Lung (tissue), 12 donors: ENCODE results near the gene BIN1. TPM values are rescaled to one million over a fixed set of nuclear protein-coding genes. Genes with fewer than 3 reads are reported as not detected.

Experiments used
- ATAC-seq: fragments of 200-7000 bp; cut with Tn5 transposase; one replicate; pipeline ENCODE4 v1.9.1; 2020; ENCODE audit warnings: moderate number of reproducible peaks; ENCODE audit not compliant: insufficient read depth, low FRiP score
- DNase-seq, 3 donors: peaks; one replicate each; pipeline ENCODE4 v3.0.0-alpha.2; 2013 to 2017
- H3K27ac ChIP-seq, 2 donors: one replicate each; pipeline ENCODE4 v1.5.1; 2013; ENCODE audit warnings: mild to moderate bottlenecking in 2 of 2, moderate library complexity in 2 of 2, control low read depth in 1 of 2, inconsistent platforms in 1 of 2, low read depth in 1 of 2, low read length in 1 of 2
- H3K27me3 ChIP-seq, 3 donors: one replicate each; pipeline ENCODE4 v1.5.1; 2013; ENCODE audit warnings: low read length in 2 of 3; ENCODE audit not compliant: control insufficient read depth in 3 of 3, insufficient read depth in 3 of 3
- H3K36me3 ChIP-seq, 4 donors: one replicate each; pipeline ENCODE4 v1.5.1; 2013; ENCODE audit warnings: low read length in 4 of 4, mild to moderate bottlenecking in 1 of 4, moderate library complexity in 1 of 4; ENCODE audit not compliant: control insufficient read depth in 4 of 4, insufficient read depth in 4 of 4
- H3K4me1 ChIP-seq, 5 donors: one replicate each; pipeline ENCODE4 v1.5.1; 2013; ENCODE audit warnings: low read length in 5 of 5, mild to moderate bottlenecking in 2 of 5, moderate library complexity in 1 of 5; ENCODE audit not compliant: control insufficient read depth in 5 of 5, insufficient read depth in 5 of 5
- H3K4me3 ChIP-seq: one replicate; pipeline ENCODE4 v1.5.1; 2013; ENCODE audit warnings: mild to moderate bottlenecking, control low read depth, moderate library complexity
- H3K9ac ChIP-seq, 2 donors: one replicate each; pipeline ENCODE4 v1.5.1; 2013; ENCODE audit warnings: low read length in 2 of 2, control low read depth in 1 of 2; ENCODE audit not compliant: insufficient read depth in 1 of 2
- H3K9me3 ChIP-seq, 4 donors: one replicate each; pipeline ENCODE4 v1.5.1; 2013; ENCODE audit warnings: low read length in 3 of 4, mild to moderate bottlenecking in 1 of 4, moderate library complexity in 1 of 4; ENCODE audit not compliant: control insufficient read depth in 4 of 4, insufficient read depth in 3 of 4
- CTCF ChIP-seq: IDR thresholded peaks from 2 replicates; pipeline ENCODE4 v1.5.1; 2012; ENCODE audit warnings: mild to moderate bottlenecking; ENCODE audit errors: control extremely low read depth, extremely low read depth
- WGBS, 2 donors: extraction: QIAGEN DNeasy Blood & Tissue Kit; methylation state at CpG; one replicate each; pipeline ENCODE4 v1.1.7; 2013; 5-methylcytosine and 5-hydroxymethylcytosine counted together
- polyA plus RNA-seq, 2 donors: library from polyadenylated mRNA; stranded (reverse); fragments of 200-250 nt; gene quantifications; one replicate each; pipeline ENCODE4 v1.2.1, GENCODE V29; 2013
- total RNA-seq, 2 donors: library from RNA; depleted of rRNA in 1 of 2; stranded (reverse); fragments of >200 nt in 1 of 2; gene quantifications; one replicate each; pipeline ENCODE4 v1.2.1, GENCODE V29; 2014 to 2021
- donor health status: control.
- donor health status: control.
- donor health status: Bipolar disorder and iron deficiency.
- donor health status: healthy.
- donor health status: DM: yes; HTN: yes; CAD: no.

Gene BIN1
- total and polyA plus RNA-seq, 4 donors = 28.8 to 41.7 (median 36.2) TPM

- H3K4me3 ChIP-seq = no peak overlapping the region
- no peak overlapping the region for H3K9ac ChIP-seq
- peaks cover 0 to 24% (median 6%) of the 10 kb centered on the region in 4 donors for H3K36me3 ChIP-seq
- H3K9me3 ChIP-seq = no peaks in the 10 kb centered on the region
- no peak overlapping the region for H3K27ac ChIP-seq
- H3K4me1 ChIP-seq = peaks cover 0 to 11% (median 2%) of the 10 kb centered on the region in 5 donors
- WGBS, 2 donors = 94 to 95% methylated on average over 25 of the region's 25 CpGs
- ATAC-seq (no peak), DNase-seq (no peak)
- H3K27me3 ChIP-seq = no peaks in the 10 kb centered on the region
- TF ChIP-seq CTCF = no peak
These were observed 51.8 kb downstream of the BIN1 start for GRCh38 chr2:127054996-127055785.

GRCh38 chr2:127054604-127054930 lies 52.4 kb downstream of the BIN1 start:
- DNase-seq (no peak), ATAC-seq (no peak)
- Histone ChIP-seq H3K4me1 (peaks cover 0 to 17% (median 4%) of the 10 kb centered on the region in 5 donors), H3K36me3 (peaks cover 0 to 23% (median 6%) of the 10 kb centered on the region in 4 donors), H3K9ac (no peak overlapping the region), H3K27me3 (no peaks in the 10 kb centered on the region), H3K9me3 (no peaks in the 10 kb centered on the region), H3K4me3 (no peak overlapping the region), H3K27ac (no peak overlapping the region)
- WGBS, 2 donors = 92 to 98% methylated on average over 7 of the region's 7 CpGs
- TF ChIP-seq CTCF = no peak

- ATAC-seq = no peak
- DNase-seq = peak in 1 of 3 donors; percentile 38
- Histone ChIP-seq H3K4me3 (no peak overlapping the region), H3K4me1 (peaks cover 0 to 21% (median 4%) of the 10 kb centered on the region in 5 donors), H3K9me3 (no peaks in the 10 kb centered on the region), H3K36me3 (peaks cover 0 to 20% (median 6%) of the 10 kb centered on the region in 4 donors), H3K27ac (no peak overlapping the region), H3K9ac (no peak overlapping the region), H3K27me3 (no peaks in the 10 kb centered on the region)
- WGBS, 2 donors = 92% methylated on average over 33 of the region's 33 CpGs
- TF ChIP-seq CTCF = no peak
These were observed 53.0 kb downstream of the BIN1 start for GRCh38 chr2:127053731-127054603.
